ENCODE results near the gene IL15RA.
"Not testable (repeated sequence)": the region's sequence is repeated elsewhere in the genome, so short reads cannot be mapped to it uniquely, and the experiment has no call there.

IL15RA gene

DNA sequence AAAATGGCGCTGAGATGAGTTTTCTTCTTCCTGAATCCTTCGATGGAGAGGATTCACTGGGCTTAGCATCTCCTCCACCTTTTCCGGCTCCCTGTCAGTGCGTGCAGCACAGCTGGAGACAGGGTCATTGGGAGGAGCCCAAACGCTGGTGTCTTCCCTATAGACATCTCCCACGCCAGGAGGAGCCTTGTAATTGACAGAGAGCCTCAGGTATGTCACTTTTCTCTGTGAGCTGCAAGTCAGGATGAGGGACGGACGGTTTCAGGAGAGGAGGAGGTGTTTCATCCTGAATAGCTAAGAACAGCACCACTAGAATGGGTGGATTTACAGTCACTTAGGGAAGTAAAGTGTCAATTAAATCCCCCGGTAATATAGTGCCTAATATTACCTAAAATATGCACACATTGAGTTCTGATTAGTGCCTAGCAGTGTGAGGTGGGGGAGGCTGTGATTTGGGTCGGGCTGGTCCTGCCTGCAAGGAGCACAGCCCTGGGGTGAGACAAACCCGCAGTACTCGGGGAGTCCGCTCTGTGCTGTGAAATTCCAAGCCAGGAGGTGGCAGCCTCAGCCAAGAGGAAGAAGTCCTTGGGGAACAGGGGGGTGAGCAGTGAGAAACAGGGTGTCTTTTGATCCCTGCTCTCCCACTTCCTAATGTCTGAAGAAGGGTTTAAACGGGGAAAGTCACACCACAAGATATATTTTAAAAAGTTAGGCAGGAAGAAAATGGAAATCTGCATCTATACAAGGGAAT is 28.2 kb downstream of the IL15RA start:
- DNase-seq (ENCODE audit: low spot score) = peak; percentile 71

DNA sequence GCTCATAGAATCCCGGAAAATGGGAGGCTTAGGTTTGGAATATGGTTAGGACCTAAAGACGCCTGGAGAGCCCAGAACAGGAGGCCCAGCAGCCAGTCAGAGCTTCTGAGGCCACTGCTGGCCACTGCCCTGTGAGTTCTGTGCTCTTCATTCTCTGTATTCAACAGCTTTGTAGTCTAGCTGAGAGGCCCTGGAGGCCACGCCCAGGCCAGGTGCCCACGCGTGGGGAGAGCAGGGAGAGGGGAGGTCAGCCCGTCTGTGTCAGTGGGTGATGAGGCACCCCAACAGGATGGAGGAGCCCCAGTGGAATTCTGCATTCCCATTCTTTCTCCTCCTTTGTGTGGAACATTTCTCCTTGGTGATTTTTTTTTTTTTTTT is 29.1 kb downstream of the IL15RA start:
- DNase-seq (ENCODE audit: low spot score) = no peak

DNA sequence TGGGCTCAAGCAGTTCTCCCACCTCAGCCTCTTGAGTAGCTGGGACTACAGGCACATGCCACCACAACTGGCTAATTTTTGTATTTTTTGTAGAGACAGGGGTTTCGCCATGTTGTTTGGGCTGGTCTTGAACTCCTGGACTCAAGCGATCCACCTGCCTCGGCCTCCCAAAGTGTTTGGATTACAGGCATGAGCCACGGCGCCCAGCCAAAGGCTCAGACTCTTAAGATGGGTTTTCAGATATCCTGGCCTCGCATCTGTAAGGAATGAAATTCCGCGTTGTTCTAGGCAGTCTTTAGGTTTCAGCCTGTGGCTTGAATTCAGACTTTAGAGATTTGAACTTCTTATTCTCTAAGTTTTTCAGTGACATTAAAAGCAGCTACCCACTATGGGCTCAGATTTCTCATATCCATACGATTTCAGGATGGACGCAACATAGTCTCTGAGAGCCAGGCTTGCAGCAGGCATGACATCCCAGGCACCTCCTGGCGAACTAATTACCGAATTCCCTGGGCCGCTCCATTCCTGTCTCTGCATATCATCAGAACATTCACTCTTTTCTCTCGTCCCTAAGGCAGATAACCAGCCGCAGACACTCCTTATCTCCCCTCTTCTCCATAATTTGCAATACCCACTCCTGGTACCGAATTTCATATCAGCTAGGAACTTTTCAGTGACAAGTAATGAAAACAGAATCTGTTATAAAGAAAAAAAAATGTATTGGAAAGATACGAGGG is 29.7 kb downstream of the IL15RA start:
- no peak for DNase-seq (ENCODE audit: low spot score)

GRCh38 chr10:5946786-5947185 is 30.6 kb downstream of the IL15RA start:
- DNase-seq (ENCODE audit: low spot score) = no peak

- DNase-seq (ENCODE audit: low spot score) = not testable (repeated sequence)
These were observed 30.9 kb downstream of the IL15RA start for GRCh38 chr10:5946419-5946775.

DNA sequence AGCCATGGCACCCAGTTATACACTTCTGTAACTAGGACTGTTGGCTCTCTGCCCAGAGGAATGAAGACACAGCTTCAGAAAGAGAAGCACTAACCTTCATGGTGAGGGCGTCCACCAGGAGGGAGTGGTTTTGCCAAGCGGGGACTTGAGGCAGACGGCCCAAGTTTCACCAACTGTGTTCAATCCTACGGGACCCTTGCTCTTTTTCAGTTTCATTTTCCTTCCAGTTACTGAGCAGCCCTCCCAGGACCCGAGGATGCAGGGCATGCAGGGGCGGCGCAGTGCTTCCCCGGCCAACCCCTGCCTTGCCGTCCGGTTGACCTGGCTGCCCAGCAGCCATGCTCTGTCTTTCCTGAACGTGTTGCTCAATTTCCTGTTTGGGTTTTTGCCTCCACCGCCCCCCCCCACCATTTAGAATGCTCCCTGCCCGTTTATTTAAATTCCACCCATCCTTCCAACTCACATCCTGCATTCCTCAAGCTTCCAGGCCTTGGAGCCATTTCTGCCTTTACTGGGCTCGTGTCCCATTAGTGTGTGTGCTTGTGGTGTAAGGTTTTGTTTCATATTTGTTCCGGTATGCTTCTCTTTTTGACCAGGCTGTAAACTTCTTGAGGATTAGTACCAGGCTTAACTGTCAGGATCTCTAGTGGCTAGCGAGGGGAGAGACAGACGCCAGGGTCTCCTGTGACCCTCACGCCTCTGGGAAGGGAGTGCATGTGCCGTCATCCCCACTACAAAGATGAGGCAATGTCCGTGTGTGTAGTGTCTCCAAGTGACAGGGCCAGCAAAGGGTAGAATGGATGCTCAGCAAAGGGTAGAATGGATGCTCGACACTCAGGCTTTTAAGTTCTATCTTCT is 31.6 kb downstream of the IL15RA start:
- peak; percentile 84 for DNase-seq (ENCODE audit: low spot score)

DNA sequence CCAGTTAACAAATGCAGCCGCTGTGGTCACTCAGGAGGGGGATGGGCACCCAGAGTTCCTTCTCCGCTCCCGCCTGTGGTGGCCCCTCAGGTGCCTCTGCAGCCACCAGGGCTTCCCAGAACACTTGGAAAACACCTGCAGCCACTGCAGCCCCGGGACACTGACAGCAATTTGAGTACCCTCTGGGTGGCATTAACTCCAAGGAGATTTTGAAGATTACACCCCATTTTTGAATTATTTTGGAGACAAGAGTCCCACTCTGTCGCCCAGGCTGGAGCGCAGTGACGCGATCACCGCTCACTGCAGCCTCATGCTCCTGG is 32.2 kb downstream of the IL15RA start:
- DNase-seq (ENCODE audit: low spot score) = no peak

DNA sequence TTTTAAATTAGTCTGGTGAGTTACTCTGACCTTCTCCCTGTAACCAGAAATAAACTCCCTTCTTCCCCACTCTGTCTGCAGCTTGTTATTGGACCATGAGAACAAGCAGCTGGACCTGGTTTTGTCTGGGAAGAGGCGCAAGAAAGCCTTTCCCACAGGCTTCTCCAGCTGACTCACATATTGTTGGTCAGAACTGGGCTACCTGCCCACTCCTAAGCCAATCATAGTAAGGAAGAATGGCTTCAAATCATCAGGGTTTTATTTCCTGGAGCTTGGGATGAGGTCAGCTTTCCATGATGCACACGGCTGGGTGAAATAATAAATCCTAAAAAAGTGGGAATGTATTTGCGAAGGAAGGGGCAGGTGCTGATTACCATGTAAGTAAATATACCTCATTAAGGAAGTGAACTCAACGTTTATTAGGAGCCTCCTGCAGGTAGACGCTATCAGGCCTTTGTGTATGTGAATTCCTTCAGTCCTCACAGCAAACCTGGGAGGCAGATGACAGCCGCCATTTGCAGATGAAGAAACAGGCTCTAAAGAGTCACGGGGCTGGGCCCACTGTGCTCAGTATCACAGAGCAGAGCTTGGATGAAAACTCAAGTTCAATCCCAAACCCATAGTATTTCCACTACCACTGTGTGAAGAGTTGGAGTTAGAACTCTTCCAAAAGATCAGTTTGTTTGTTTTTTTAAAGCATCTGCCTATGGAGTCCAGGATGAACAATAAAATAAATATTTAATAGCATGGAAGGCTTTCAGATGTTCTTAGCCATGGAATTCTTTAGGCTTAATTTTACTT is 32.8 kb downstream of the IL15RA start:
- DNase-seq (ENCODE audit: low spot score) = peak; percentile 92

DNA sequence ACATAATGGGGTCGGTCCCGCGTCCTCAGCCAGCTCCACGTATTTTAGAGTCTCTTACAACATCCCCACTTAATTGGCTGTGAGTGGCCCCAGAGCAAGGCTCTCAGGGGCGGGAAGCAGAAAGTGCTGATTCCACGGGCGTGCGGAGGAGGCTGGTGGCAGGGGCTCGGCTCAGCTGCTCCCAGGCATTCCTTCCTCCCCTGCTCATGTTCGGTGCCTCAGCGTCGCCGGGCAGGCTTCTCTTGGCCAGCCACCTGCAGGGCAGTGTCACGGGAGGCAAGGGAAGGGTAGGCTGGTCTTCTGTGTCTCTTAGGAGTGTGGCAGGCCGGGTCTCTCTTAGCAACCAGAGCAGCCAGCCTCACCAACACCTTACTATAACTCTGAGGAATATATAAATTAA is 33.8 kb downstream of the IL15RA start:
- peak; percentile 50 for DNase-seq (ENCODE audit: low spot score)

- DNase-seq (ENCODE audit: low spot score) = no peak
These were observed 34.9 kb downstream of the IL15RA start for GRCh38 chr10:5942474-5942873.

DNA sequence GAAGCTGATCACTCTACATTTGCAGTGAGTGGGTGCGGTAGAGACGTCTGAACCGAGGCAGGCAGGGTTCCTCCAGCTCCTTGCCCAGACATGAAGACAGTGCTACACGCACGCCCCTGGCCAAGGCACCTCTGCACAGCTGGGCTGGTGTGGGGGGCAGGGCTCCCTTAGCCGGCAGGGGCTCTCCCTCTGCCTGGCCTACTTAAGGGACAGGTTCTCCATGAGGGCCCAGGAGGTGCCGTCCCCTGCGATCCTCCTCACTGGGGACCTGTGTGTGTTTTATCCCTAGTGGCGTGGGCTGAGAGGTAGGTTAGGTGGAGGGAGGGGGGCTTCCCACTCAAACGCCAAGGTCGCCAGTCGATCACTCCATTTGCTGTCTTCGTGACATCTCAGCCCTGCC is 35.3 kb downstream of the IL15RA start:
- no peak for DNase-seq (ENCODE audit: low spot score)

GRCh38 chr10:5941579-5941978 is 35.8 kb downstream of the IL15RA start:
- no peak for DNase-seq (ENCODE audit: low spot score)

- no peak for DNase-seq (ENCODE audit: low spot score)
These were observed 36.5 kb downstream of the IL15RA start for GRCh38 chr10:5940807-5941218.

GRCh38 chr10:5938291-5938690 is 39.1 kb downstream of the IL15RA start:
- no peak for DNase-seq (ENCODE audit: low spot score)

DNA sequence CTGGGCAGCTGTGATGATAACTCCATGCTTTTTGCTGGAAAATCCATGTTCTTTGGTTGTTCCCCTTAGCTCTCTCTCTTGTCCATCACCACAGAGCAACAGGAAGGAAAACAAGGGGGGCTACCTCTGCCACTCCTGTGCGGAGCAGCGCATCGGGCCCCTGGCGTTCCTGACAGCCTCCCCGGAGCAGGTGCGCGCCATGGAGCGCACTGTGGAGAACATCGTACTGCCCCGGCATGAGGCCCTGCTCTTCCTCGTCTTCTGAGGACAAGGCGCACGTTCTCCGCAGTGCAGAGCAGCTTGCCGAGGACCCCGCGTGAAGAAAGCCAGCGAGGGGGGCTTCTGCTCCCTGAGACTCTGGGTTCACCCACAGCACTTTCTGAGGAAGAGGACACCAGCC is 40.3 kb downstream of the IL15RA start:
- no peak for DNase-seq (ENCODE audit: low spot score)

DNA sequence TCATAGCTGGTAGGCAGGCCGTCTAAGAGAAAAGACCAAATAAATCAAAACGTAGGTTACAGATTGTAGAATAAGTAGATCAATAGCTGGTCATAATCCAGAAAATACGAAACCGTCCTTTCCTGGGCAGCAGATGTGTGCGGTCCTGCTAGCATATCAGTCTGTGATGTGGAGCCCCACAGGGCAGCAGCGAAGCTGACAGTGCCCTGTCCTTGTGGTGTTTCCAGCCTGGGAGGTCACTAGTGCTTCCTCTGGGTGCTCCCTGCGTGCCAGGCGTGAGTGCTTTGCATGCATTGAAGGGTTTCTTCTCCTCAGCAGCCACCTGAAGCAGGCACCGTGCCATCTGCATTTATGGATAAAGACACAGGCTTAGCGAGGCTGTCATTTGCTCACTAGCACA is 41.7 kb downstream of the IL15RA start:
- no peak for DNase-seq (ENCODE audit: low spot score)

DNA sequence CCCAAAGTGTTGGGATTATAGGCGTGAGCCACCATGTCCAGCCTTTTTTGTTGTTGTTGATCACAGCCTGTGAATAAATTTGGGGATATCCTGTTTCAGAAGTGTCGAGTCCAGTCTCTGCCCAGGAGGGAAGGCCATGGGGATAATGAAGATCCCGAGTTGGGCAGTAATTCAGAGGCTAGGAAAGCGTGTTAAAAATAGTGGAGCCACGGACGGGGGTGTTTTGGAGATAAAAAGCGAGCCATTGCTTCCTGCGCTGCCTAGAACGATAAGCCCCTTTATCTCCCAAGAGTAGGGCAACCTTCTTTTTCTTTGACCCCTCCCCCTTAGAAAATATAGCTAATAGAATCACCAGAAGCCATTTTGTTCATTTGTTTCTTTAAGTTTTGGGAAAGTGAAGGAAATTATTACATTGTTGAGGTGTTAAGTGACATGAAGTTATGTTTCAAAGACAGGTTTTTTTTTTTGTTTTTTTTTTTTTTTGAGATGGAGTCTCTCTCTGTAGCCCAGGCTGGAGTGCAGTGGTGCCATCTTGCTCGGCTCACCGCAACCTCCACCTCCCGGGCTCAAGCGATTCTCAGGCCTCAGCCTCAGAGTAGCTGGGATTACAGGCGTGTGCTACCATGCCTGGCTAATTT is 43.3 kb downstream of the IL15RA start:
- no peak for DNase-seq (ENCODE audit: low spot score)

- DNase-seq (ENCODE audit: low spot score) = no peak
These were observed 45.0 kb downstream of the IL15RA start for GRCh38 chr10:5932345-5932744.

GRCh38 chr10:5930272-5930671 is 47.1 kb downstream of the IL15RA start:
- DNase-seq (ENCODE audit: low spot score) = no peak

GRCh38 chr10:5929442-5929841 is 47.9 kb downstream of the IL15RA start:
- DNase-seq (ENCODE audit: low spot score) = no peak

- DNase-seq (ENCODE audit: low spot score) = peak; percentile 75
These were observed 50.0 kb downstream of the IL15RA start for GRCh38 chr10:5927306-5927705.

- DNase-seq (ENCODE audit: low spot score) = no peak
These were observed 52.5 kb downstream of the IL15RA start for GRCh38 chr10:5924889-5925288.
